ENCODE measurements around the gene AQP3. TPM values are rescaled to one million over a fixed set of nuclear protein-coding genes. Genes with fewer than 3 reads are reported as not detected.

Gene AQP3
- polyA plus RNA-seq, 1 donor (not counting 4 experiments of a cell fraction or from before 2014, with no cell fraction given) = 239 TPM

GRCh38 chr9:33449715-33450114 lies 2.3 kb upstream of the AQP3 start:
- H3K9ac ChIP-seq (ENCODE audit: control insufficient read depth, extremely low read depth, insufficient read depth, low read length) = no peak overlapping the region
- no peak for TF ChIP-seq EZH2 (IDR thresholded peaks at IDR 0.05; ENCODE audit: low read length)
- TF ChIP-seq CTCF (optimal IDR thresholded peaks at IDR 0.05 in 1 of 3, IDR thresholded peaks at IDR 0.05 in 1 of 3, conservative IDR thresholded peaks at IDR 0.05 in 1 of 3; ENCODE audit: extremely low read depth in 1 of 3, insufficient read depth in 2 of 3, low read length in 3 of 3) = no peak
- H3K4me2 ChIP-seq (ENCODE audit: control insufficient read depth, extremely low read depth, insufficient read depth, low read depth, low read length) = no peak overlapping the region
- H3K36me3 ChIP-seq (ENCODE audit: control insufficient read depth in 2 of 2, extremely low read depth in 1 of 2, insufficient read depth in 2 of 2, low read length in 2 of 2) = no peaks in the 10 kb centered on the region
- FAIRE-seq (no peak), DNase-seq (ENCODE audit: low read depth, low spot score) (no peak)
- no peak overlapping the region for H3K27ac ChIP-seq (ENCODE audit: control insufficient read depth, insufficient read depth, low read length)
- no peaks in the 10 kb centered on the region for H3K79me2 ChIP-seq (ENCODE audit: control insufficient read depth, insufficient read depth, low read length)
- no peaks in the 10 kb centered on the region for H3K27me3 ChIP-seq (ENCODE audit: control insufficient read depth, extremely low read depth, insufficient read depth, low read length)
- H3K4me1 ChIP-seq (ENCODE audit: control insufficient read depth, extremely low read depth, insufficient read depth, low read length) = peaks cover 69% of the 10 kb centered on the region
- no peaks in the 10 kb centered on the region for H4K20me1 ChIP-seq (ENCODE audit: control insufficient read depth, extremely low read depth, insufficient read depth, low read length)
- dilution Hi-C loops (cut with MboI; ENCODE audit: extremely low pct_ligation_motif_present, low sequenced_read_pairs) = no loop called here
- no peaks in the 10 kb centered on the region for H3K9me1 ChIP-seq (ENCODE audit: control insufficient read depth, extremely low read depth, insufficient read depth, low read length)
- no peak overlapping the region for H2AFZ ChIP-seq (ENCODE audit: control insufficient read depth, low read length)
- no peaks in the 10 kb centered on the region for H3K9me3 ChIP-seq (ENCODE audit: control insufficient read depth, low read depth, low read length)
- no peak overlapping the region for H3K4me3 ChIP-seq (ENCODE audit: control insufficient read depth in 2 of 3, extremely low read depth in 1 of 3, insufficient read depth in 2 of 3, low read depth in 1 of 3, low read length in 3 of 3)

GRCh38 chr9:33447799-33448553 lies 583 bp upstream of the AQP3 start:
- H3K9me3 ChIP-seq (ENCODE audit: control insufficient read depth, low read depth, low read length) = no peaks in the 10 kb centered on the region
- peak; percentile 89 for FAIRE-seq
- no peaks in the 10 kb centered on the region for H3K9me1 ChIP-seq (ENCODE audit: control insufficient read depth, extremely low read depth, insufficient read depth, low read length)
- H3K4me3 ChIP-seq (ENCODE audit: control insufficient read depth in 2 of 3, extremely low read depth in 1 of 3, insufficient read depth in 2 of 3, low read depth in 1 of 3, low read length in 3 of 3) = peak overlapping the region; percentile 39 to 75 (median 51)
- dilution Hi-C loops (cut with MboI; ENCODE audit: extremely low pct_ligation_motif_present, low sequenced_read_pairs) = no loop called here
- H3K36me3 ChIP-seq (ENCODE audit: control insufficient read depth in 2 of 2, extremely low read depth in 1 of 2, insufficient read depth in 2 of 2, low read length in 2 of 2) = peaks cover 0 to 9% of the 10 kb centered on the region in 2 experiments
- no peak for TF ChIP-seq CTCF (optimal IDR thresholded peaks at IDR 0.05 in 1 of 3, IDR thresholded peaks at IDR 0.05 in 1 of 3, conservative IDR thresholded peaks at IDR 0.05 in 1 of 3; ENCODE audit: extremely low read depth in 1 of 3, insufficient read depth in 2 of 3, low read length in 3 of 3)
- no peak for TF ChIP-seq EZH2 (IDR thresholded peaks at IDR 0.05; ENCODE audit: low read length)
- H3K27ac ChIP-seq (ENCODE audit: control insufficient read depth, insufficient read depth, low read length) = peak overlapping the region; percentile 77
- peak overlapping the region; percentile 66 for H3K9ac ChIP-seq (ENCODE audit: control insufficient read depth, extremely low read depth, insufficient read depth, low read length)
- peak overlapping the region; percentile 76 for H2AFZ ChIP-seq (ENCODE audit: control insufficient read depth, low read length)
- peak overlapping the region; percentile 96 for H3K4me2 ChIP-seq (ENCODE audit: control insufficient read depth, extremely low read depth, insufficient read depth, low read depth, low read length)
- H3K27me3 ChIP-seq (ENCODE audit: control insufficient read depth, extremely low read depth, insufficient read depth, low read length) = no peaks in the 10 kb centered on the region
- H4K20me1 ChIP-seq (ENCODE audit: control insufficient read depth, extremely low read depth, insufficient read depth, low read length) = no peaks in the 10 kb centered on the region
- H3K79me2 ChIP-seq (ENCODE audit: control insufficient read depth, insufficient read depth, low read length) = no peaks in the 10 kb centered on the region
- H3K4me1 ChIP-seq (ENCODE audit: control insufficient read depth, extremely low read depth, insufficient read depth, low read length) = peaks cover 71% of the 10 kb centered on the region
- peak; percentile 86 for DNase-seq (ENCODE audit: low read depth, low spot score)

Data from keratinocyte (primary cell).